Adrenal gland (tissue), 12 donors: Measurements from ENCODE around the gene CDYL2. TPM values are rescaled to one million over a fixed set of nuclear protein-coding genes. Genes with fewer than 3 reads are reported as not detected.

Source experiments
- DNase-seq, 7 donors: peaks; one replicate each; pipeline ENCODE4 v3.0.0-alpha.2; 2019 to 2020
- H3K27ac ChIP-seq, 5 donors: fragments of 200-600 bp; sonication (generic) in 4 of 5; 1 replicate in 3 of 5; 2 replicates in 2 of 5; pipeline versions ENCODE4 v1.5.1 to v1.8.0; 2016 to 2020; ENCODE audit warnings: mild to moderate bottlenecking in 1 of 5
- H3K27me3 ChIP-seq: fragments of 200-600 bp; 2 replicates; pipeline ENCODE4 v1.8.0; 2021
- H3K36me3 ChIP-seq, 2 donors: fragments of 200-600 bp; replicated peaks in 1 of 2; 1 replicate in 1 of 2; 2 replicates in 1 of 2; pipeline versions ENCODE4 v1.5.1 to v1.8.0; 2018 to 2022
- H3K4me1 ChIP-seq, 2 donors: fragments of 200-600 bp; replicated peaks in 1 of 2; 1 replicate in 1 of 2; 2 replicates in 1 of 2; pipeline versions ENCODE4 v1.5.1 to v1.8.0; 2018 to 2021
- H3K4me3 ChIP-seq, 4 donors: fragments of 200-600 bp; sonication (generic) in 3 of 4; one replicate each; pipeline ENCODE4 v1.5.1; 2016 to 2018
- H3K9me3 ChIP-seq, 3 donors: fragments of 200-600 bp; sonication (generic) in 1 of 3; replicated peaks in 1 of 3; 1 replicate in 2 of 3; 2 replicates in 1 of 3; pipeline versions ENCODE4 v1.5.1 to v1.8.0; 2016 to 2021
- CTCF ChIP-seq, 6 experiments: fragments of 450-650 bp in 4 of 6; fragments of 200-600 bp in 2 of 6; sonication (generic) in 1 of 6; IDR thresholded peaks; 1 replicate in 5 of 6; 2 replicates in 1 of 6; pipeline versions ENCODE4 v1.5.1 to v1.8.0; 2016 to 2021; ENCODE audit warnings: antibody characterized with exemption in 6 of 6, mild to moderate bottlenecking in 2 of 6, moderate library complexity in 1 of 6
- POLR2A ChIP-seq, 2 donors: fragments of 450-650 bp; IDR thresholded peaks; one replicate each; pipeline ENCODE4 v1.6.1; 2017; ENCODE audit warnings: antibody characterized with exemption in 2 of 2, mild to moderate bottlenecking in 2 of 2, moderate library complexity in 1 of 2
- WGBS, 4 donors: extraction: QIAGEN DNeasy Blood & Tissue Kit in 2 of 4; methylation state at CpG; one replicate each; pipeline versions ENCODE4 v1.1.5 to v1.1.7; 2013 to 2017; 5-methylcytosine and 5-hydroxymethylcytosine counted together
- intact Hi-C, 2 donors: fragments of 100-400 bp; cut with DNase I; formaldehyde crosslinking; loops; one replicate each; pipeline versions ENCODE4 v1.14.1 to v1.15.0; 2022 to 2023
- polyA plus RNA-seq, 3 donors: library from polyadenylated mRNA; stranded (reverse); fragments of 200-250 nt in 2 of 3; fragments of 350-450 nt in 1 of 3; fragmentation: Illumina TruSeq in 1 of 3; extraction: RNeasy Lipid Tissue Mini Kit (QIAGEN cat#74804) in 1 of 3; gene quantifications; one replicate each; pipeline ENCODE4 v1.2.3, GENCODE V29; 2013 to 2014
- total RNA-seq, 9 donors: library from RNA; depleted of rRNA in 4 of 9; stranded (reverse); fragments of >200 nt in 4 of 9; fragments of 120-200 nt in 1 of 9; fragmentation: NEBNext Ultra II Directional in 1 of 9; extraction: Animal tissue kit (Norgen Biotek cat#: 25700) in 1 of 9; gene quantifications; one replicate each; pipeline versions ENCODE4 v1.1.0 to v1.2.4, GENCODE V29; 2013 to 2023
- donor health status: healthy with polysubstance abuse.
- donor health status: Bipolar disorder and iron deficiency.
- donor health status: DM: yes; HTN: yes; CAD: no.
- donor health status: DM: no; HTN: no; CAD: no.
- donor health status: DM: no; HTN: no; CAD: no.
- donor health status: DM: yes; HTN: yes; CAD: no.

Gene CDYL2
- total and polyA plus RNA-seq, 12 donors: 0.61 to 14.0 (median 7.6) TPM

- no peaks in the 10 kb centered on the region for H3K9me3 ChIP-seq
- TF ChIP-seq POLR2A (IDR thresholded peaks at IDR 0.05): no peak
- no peak for TF ChIP-seq CTCF (IDR thresholded peaks at IDR 0.05)
- intact Hi-C loops: no loop called here
- H3K27me3 ChIP-seq: no peaks in the 10 kb centered on the region
- H3K27ac ChIP-seq: no peak overlapping the region
- DNase-seq: no peak
- no peak overlapping the region for H3K4me3 ChIP-seq
- H3K36me3 ChIP-seq: no peaks in the 10 kb centered on the region
- 87 to 94% (median 93%) methylated on average over 6 of the region's 6 CpGs for WGBS, 4 donors
- H3K4me1 ChIP-seq: no peaks in the 10 kb centered on the region
These were observed 123.6 kb downstream of the CDYL2 start for GRCh38 chr16:80680839-80681238.

GRCh38 chr16:80680046-80680445, 124.4 kb downstream of the CDYL2 start:
- WGBS, 4 donors: 80 to 90% (median 88%) methylated on average over 7 of the region's 7 CpGs

GRCh38 chr16:80674884-80675283, 129.5 kb downstream of the CDYL2 start:
- H3K4me1 ChIP-seq: no peaks in the 10 kb centered on the region
- intact Hi-C loops: no loop called here
- H3K27ac ChIP-seq: no peak overlapping the region
- WGBS, 4 donors: 95 to 100% (median 99%) methylated on average over 1 of the region's 1 CpG
- no peaks in the 10 kb centered on the region for H3K27me3 ChIP-seq
- no peaks in the 10 kb centered on the region for H3K9me3 ChIP-seq
- no peak for DNase-seq
- H3K4me3 ChIP-seq: no peak overlapping the region
- H3K36me3 ChIP-seq: no peaks in the 10 kb centered on the region
- no peak for TF ChIP-seq CTCF (IDR thresholded peaks at IDR 0.05)
- no peak for TF ChIP-seq POLR2A (IDR thresholded peaks at IDR 0.05)

More at GRCh38 chr16:80680046-80680445, 124.4 kb downstream of the CDYL2 start:
- Histone ChIP-seq H3K27ac (no peak overlapping the region), H3K4me1 (no peaks in the 10 kb centered on the region), H3K36me3 (no peaks in the 10 kb centered on the region), H3K4me3 (no peak overlapping the region), H3K27me3 (no peaks in the 10 kb centered on the region), H3K9me3 (no peaks in the 10 kb centered on the region)
- DNase-seq: no peak
- TF ChIP-seq POLR2A (IDR thresholded peaks at IDR 0.05) (no peak), CTCF (IDR thresholded peaks at IDR 0.05) (no peak)
- intact Hi-C loops: no loop called here

- H3K4me3 ChIP-seq: no peak overlapping the region
- no peak for DNase-seq
- no peaks in the 10 kb centered on the region for H3K9me3 ChIP-seq
- no peaks in the 10 kb centered on the region for H3K36me3 ChIP-seq
- intact Hi-C loops: no loop called here
- no peak overlapping the region for H3K27ac ChIP-seq
- no peaks in the 10 kb centered on the region for H3K4me1 ChIP-seq
- TF ChIP-seq CTCF (IDR thresholded peaks at IDR 0.05): no peak
- no peak for TF ChIP-seq POLR2A (IDR thresholded peaks at IDR 0.05)
- no peaks in the 10 kb centered on the region for H3K27me3 ChIP-seq
These were observed 132.0 kb downstream of the CDYL2 start for GRCh38 chr16:80672379-80672778.
